Dedifferentiated amniotic fluid mesenchymal stem cell (primary cell): Measurements from ENCODE around the gene CD69.

Experiments
- DNase-seq: peaks from one replicate; pipeline ENCODE4 v3.0.0-alpha.2; 2016; ENCODE audit errors: extremely low spot score

The CD69 gene

DNA sequence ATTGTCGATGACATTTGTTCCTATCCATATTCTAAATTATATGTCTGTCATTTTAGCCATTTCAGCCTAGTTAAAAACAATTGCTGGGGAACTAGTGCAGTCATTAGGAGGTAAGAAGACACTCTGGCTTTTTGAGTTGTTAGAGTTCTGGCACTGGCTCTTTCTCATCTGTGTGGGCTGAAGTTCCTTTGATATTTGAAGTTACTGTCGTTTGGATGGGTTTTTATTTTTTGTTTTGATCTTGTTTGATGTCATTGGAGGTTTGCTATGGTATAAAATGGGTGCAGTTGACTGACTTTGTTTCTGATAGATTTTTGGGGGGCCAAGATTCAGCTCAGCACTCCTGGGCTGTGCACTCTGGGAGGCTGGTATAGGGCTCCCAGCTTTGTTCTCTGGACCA lies 20.7 kb upstream of the CD69 start:
- DNase-seq = no peak

DNA sequence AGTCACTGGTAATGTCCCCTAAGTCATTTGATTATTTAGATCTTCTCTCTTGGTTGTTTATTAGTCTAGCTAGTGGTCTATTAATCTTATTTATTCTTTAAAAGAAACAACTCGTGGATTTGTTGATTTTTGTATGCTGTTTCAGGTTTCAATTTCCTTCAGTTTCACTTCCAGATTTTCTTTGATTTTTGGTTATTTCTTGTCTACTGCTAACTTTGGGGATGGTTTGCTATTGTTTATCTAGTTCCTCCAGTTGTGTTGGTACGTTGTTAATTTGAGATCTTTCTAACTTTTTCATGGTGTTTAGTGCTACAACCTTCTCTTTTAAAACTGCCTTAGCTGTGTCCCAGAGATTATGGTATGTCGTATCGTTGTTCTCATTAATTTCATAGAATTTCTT lies 18.5 kb upstream of the CD69 start:
- no peak for DNase-seq

DNA sequence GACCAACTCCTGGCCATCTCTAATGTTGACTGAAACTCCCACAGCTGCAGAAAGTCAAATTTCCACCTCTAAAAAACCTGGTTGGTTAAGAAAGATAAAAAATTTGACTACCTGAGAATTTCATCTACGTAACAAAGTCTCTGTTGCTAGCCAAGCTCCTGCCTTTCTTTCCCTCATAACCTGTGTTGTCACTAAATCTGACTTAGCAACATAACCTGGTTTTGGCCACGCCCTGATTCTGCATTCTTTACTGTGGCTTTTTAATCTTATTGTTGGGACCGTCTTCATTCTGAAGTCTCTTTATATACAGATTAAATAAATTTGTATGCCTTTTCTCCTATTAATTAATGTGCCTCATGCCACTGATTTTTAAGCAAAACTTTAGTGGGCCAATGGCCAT lies 16.1 kb upstream of the CD69 start:
- DNase-seq = no peak

DNA sequence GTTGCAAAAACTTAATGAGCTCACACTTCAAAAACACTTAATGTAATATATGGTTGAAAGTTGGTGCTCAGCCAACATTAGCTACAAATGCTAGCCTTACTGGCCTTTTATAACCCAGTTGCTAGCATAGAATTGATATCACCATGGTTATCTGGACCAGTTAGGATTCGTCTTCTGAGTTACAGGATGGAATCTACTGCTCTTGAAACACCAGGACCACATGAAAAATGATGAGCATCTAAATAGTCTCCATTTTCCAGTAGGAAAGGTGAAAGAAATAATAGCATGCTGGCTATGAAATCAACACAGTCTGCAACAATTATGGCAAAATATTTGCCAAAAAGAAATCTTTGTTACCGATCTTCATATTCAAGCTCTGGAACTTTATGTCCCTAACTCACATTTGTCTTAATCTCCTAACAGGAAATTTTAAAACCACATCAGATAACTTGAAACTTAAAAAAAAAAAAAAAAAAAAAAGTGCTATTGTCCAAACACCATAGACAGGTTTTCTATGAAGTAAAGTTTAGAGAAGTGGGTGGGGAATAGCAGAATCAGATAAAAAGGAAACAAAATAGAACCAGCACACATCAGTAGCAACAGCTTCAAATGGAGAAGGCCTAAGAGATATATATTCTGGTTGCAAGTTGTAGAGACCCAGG lies 12.6 kb upstream of the CD69 start:
- DNase-seq = no peak

DNA sequence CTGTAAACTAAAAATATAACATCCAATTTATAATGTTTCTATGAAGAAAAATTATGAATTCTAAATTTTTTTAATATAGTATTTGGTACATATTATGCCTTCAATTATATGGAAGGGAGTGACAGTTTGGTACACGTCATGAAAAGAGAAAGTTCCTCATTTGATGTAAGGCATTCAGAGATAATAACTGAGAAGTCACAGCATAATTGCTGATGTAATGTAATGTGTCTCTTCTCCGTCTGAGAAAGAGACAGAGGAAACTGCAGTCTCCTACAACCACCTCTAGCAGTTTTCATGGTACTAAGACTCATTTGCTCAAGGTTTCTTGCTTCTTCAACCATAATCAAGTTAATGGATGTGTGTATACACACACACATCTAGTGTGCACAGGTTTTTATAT lies 2.3 kb upstream of the CD69 start:
- no peak for DNase-seq

DNA sequence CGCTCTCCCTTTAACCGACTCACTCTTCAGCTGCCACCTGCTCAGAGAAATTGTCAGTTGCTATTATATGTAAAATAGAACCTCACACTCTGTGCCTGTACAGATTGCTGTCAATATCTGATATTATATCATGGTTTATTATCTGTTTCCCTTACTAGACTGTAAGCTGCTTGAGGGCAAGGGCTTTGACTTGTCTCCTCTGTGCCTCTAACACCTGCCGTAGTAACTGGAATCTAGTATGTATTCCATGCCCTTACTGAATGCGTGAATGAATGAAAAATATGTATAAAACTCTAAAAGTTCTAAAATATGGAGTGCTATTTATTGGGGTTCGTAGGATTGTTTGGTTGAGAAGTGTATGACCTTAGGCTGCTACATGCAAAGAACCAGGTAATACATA lies 1.7 kb upstream of the CD69 start:
- no peak for DNase-seq

DNA sequence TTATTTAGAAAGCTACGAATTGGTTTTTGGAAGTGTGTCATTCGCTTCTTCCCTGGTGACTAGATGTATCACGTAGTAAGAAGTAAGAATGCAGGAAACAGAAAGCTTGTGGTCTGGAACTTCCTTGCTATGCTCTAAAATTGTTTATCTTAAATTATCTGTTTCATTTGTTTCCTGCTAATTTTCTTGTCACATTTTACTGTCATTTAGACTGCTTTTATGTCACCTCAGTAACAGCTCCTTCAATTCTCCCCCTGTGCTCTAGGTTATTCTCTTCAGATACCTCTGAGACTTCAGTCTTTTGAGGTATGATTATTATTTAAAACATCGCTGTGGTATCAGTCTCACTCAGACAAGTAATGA lies 699 bp upstream of the CD69 start:
- no peak for DNase-seq

DNA sequence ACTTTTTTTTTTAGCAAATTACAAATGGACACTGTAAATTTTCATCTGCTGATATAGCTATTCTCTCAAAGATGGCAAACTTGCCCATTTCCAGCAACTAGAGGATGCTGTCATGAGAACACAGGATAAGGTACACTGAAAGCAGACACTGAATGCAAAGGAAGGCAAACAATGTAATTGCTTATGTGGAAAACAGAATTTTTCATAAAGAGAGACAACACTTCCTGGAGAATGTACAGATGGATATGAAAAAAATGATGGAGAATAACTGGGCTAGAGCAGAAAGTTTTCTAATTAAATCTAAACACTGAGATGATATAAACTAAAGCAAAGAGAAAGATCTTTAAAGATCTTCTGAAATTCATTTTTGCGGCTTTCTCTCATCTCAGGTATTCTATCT lies 581 bp downstream of the CD69 start:
- no peak for DNase-seq

DNA sequence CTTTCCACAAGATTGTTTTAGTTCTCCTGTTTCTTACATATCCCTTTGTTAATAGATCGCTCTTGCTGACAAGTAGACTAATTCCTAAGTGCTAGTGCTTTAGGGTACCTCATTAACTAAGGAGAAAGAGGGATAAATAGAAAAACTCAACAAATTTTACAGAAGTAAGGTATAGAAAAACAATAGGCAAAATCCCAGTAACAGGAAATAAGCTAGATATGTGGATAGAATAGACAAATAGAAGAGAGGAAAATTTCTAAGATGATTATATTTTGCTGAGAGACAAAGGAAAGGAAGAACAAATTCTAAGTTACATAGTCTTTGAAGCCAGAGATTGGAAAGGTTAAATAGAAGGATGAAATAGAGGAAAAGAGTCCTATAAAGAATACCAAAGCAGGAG lies 1.0 kb downstream of the CD69 start:
- DNase-seq = no peak

DNA sequence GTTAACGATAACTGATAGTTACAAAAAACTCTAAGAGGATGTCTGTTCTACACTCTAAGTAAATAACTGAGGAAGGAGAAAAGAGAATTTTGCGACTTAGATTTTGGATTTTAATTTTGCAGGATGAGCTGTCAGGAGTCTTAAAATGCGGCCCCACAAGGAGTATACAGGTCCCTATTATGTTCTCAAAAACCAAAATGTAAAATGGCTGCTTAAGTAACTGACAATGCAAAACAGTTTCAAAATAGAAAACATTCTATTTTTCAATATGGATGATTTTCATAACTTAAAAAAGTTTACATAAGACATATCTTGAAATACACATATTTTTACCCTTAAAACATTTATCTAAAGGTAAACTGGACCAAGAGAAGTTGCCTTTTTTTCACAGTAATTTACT lies 2.6 kb downstream of the CD69 start:
- no peak for DNase-seq

DNA sequence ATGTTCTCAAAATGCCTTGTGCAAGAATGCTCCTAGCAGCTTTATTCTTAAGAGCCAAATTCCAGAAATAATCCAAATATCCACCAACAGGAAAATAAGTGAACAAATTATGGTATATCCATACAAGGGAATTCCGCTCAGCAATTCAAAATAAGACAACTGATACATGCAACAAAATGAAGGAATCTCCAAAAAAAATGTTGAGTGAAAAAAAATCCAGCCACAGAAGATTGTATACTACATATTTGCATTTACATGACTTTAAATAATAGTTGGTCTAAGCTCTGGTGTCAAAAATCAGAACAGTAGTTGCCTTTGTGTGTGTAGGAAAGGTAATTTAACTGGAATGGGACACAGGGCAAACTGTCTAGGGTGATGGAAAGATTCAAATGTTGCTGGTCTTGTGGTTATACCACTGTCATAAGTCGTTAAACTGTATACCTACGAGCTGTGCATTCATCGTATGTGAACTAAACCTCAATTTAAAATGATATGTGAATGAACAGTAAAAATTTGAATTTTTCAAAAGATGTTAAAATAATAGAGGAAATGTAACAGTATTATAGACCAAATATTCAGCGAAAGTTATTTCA lies 3.2 kb downstream of the CD69 start:
- DNase-seq = no peak

DNA sequence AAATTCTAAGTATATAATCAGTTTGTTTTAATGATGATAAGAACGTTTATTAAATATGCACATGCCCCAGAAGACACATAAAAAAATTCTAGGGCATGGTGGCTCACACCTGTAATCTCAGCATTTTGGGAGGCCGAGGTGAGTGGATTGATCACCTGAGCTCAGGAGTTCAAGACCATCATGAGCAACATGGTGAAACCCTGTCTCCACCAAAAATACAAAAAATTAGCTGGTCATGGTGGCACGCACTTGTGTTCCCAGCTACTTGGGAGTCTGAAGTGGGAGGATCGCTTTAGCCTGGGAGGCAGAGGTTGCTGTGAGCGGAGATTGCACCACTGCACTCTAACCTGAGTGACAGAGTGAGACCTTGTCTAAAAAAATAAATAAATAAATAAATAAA lies 4.0 kb downstream of the CD69 start:
- DNase-seq = no peak

DNA sequence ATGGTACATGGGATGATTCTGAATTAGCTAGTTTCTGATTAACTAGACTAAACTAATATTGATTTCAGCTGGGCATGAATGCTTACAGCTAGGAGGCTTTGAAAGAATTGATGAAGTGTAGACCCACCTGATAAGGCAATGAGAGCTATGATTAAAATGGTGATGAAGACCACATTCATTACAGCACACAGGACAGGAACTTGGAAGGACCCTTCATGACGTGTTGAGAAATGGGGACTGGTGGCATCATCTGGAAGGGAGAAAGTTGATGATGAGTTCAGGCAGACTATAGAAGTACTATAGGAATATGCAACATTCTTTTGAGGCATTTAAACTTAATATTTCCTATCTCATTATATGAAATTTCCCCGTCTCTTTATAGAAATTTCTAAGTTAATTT lies 4.5 kb downstream of the CD69 start:
- no peak for DNase-seq

DNA sequence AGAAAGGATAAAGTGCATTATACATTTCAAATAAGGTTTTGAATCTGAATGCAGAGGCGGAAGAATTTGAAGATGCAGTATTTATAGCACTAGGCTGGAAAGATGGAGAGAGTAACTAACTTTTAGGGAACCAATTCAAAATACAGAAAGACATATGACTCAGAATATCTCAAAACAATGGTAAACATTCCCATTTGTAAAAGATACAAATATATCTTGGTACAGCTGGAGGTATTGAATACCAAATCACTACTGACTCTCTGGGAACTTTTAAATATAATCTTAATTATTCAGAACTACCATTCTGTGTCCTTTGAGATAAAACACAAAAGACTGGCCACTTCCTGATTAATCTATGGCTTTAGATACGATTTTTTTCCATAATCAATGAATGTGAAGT lies 5.1 kb downstream of the CD69 start:
- DNase-seq = no peak

DNA sequence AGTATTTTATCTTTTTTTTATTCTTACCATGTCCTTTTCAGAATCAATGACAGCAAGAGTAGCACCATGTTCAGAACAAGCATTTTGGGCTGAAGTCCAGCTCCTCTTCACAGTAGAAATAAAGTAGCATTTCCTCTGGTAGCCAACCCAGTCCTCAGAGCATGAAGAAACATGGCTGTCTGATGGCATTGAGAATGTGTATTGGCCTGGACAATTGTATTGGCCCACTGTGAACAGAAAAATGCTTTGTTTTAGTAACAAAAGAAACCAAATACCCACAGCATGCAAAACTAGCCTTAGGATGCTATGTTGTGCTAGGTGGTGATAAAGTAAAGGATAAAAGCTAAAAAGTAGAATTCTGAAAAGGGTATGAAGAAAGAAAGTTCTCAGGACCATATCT lies 5.7 kb downstream of the CD69 start:
- DNase-seq = no peak

DNA sequence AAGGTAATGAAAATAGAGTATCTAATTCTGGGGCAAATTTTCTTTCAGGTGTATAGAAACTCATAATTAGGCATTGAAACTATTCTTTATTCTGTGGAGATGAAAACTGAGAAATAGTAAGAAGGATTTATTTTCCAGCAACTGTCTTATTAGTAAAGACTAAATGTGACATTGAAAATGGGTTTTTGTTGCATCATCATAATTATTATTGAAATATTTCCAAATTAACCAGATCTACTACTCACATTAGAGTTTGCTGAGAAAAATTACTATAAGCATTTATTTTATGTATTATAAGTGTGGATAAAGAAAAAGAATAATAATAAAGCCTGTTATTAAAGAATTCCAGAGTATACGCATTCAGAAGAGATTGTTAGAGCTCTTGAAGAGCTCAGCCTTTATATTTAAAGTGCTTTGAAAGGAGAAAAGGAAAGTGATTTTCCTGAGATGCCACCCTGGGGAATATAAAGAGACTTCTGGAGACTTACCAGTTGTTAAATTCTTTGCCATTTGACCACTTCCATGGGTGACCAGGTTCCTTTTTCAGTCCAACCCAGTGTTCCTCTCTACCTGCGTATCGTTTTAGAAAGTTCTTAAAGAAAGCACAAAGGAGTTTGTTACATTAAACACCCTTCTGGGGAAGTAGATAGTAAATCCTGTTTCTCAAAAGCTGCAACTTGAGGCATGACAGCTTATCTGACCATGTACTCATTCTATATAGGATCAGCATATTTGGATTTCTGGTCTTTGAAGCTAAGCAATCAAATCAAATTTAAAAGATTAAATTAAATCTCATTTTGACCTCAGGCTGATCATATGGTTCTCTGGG lies 6.4 kb downstream of the CD69 start:
- no peak for DNase-seq

DNA sequence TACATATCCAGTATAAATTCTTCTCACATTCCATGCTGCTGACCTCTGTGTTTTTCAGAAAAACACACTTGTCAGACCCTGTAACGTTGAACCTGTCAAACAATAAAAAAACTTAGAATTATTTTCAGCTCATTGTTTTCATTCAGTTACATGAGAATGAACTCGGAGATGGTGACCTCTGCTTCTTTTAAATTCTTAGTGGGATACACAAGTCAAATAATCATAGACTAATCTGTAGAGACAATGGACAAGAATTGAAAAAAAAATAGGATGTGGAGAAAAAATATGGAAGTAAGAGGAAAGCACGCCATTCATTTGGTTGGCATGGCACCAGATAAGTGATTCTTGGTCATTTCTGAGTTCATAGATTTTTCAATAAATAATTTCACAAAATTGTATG lies 7.2 kb downstream of the CD69 start:
- no peak for DNase-seq

DNA sequence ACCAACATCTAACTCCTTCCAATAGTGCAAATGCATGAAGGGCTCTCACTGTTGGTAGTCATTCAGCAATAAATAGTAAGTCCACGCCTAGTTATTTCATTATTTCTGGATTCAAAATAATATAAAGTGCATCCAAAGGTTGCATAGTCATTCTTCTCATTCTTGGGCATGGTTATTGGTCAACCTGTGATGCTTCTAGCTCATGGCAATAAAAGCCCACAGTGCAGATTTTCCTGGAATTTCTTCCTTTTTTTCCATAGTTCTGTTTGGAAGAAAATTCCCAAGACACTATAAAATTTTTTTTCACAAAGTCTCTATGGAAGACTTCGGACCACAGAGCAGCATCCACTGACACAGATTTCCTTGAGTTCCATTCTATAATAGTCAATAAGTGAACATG lies 7.6 kb downstream of the CD69 start:
- no peak for DNase-seq

DNA sequence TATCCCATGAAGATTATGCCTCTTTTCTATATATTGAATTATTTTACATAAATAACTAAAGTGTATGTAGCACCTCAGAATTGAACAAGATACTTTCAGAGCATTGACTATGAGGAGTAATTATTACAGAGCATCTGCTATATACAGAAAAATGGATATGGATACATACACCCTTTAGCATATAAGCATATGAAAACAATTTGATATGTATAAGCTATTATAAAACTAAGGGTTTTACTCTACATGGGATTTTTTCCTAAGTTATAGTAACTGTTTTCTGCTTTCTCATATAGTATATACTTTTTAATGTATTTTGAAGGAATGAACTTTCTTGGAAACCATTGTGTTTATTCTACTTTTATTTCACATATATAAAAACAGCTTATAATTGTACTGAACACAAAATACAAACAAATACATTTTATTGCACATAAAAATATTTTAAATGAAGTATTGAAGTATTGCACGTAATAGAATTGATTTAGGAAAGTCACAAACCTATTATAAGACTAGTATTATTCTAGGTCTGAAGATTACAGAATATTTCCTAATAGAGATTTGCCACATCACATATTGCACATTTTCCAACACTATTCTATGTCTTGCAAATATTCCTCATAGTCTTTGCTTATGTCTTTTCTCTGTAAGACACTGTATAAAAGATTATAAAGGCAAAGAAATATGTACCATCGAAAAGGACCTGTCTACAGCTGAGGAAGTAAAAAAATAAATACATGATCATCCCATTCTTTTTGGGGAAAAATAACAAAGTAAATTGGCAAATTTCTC lies 8.4 kb downstream of the CD69 start:
- no peak for DNase-seq

DNA sequence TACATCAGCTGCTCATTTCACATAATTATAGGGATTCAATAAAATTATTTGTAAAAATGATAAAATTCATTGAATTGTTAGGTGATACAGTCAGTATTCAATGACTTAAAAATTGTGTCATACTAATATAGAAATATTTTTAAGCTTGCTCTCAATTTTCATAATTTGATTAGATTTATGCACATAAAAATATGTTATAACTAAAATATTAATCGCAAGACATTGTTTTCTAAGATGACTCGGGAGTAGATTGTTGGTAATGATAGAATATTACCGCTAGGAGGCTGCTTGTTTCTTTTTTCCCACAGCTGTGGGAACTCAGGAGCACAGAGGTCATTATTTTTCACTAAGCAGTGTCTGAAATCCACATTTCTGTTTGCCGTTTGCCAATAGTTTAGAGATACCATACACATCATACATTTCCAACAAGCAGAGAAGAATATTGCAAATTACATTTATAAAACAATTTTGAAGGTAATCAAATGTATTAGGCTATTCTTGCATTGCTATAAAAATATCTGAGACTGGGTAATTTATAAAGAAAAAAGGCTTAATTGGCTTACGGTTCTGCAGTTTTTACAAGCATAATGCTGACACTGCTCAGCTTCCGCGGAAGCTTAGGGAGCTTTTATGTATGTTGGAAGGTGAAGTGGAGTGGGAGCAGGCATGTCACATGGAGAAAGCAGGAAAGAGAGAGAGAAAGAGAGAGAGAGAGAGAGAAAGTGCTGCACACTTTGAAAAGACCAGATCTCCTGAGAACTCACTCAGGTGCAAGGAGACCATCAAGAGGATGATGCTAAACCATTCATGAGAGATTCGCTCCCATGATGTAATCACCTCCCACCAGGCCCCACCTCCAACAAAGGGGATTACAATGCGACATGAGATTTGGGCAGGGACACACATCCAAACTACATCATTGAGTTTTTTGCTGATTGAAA lies 9.2 kb downstream of the CD69 start:
- no peak for DNase-seq
